ENCODE data around the gene IGLL1. TPM values are rescaled to one million over a fixed set of nuclear protein-coding genes. Genes with fewer than 3 reads are reported as not detected.

Gene IGLL1
- polyA plus RNA-seq, 1 donor (not counting 4 experiments of a cell fraction or from before 2014, with no cell fraction given) = not detected

- Histone ChIP-seq H3K79me2 (ENCODE audit: control insufficient read depth, insufficient read depth, low read length) (no peaks in the 10 kb centered on the region), H3K27ac (ENCODE audit: control insufficient read depth, insufficient read depth, low read length) (no peak overlapping the region), H2AFZ (ENCODE audit: control insufficient read depth, low read length) (no peak overlapping the region), H3K9me1 (ENCODE audit: control insufficient read depth, extremely low read depth, insufficient read depth, low read length) (no peaks in the 10 kb centered on the region), H4K20me1 (ENCODE audit: control insufficient read depth, extremely low read depth, insufficient read depth, low read length) (no peaks in the 10 kb centered on the region), H3K27me3 (ENCODE audit: control insufficient read depth, extremely low read depth, insufficient read depth, low read length) (peaks cover 34% of the 10 kb centered on the region), H3K9me3 (ENCODE audit: control insufficient read depth, low read depth, low read length) (no peaks in the 10 kb centered on the region), H3K9ac (ENCODE audit: control insufficient read depth, extremely low read depth, insufficient read depth, low read length) (no peak overlapping the region), H3K4me3 (ENCODE audit: control insufficient read depth in 2 of 3, extremely low read depth in 1 of 3, insufficient read depth in 2 of 3, low read depth in 1 of 3, low read length in 3 of 3) (no peak overlapping the region), H3K4me2 (ENCODE audit: control insufficient read depth, extremely low read depth, insufficient read depth, low read depth, low read length) (no peak overlapping the region), H3K4me1 (ENCODE audit: control insufficient read depth, extremely low read depth, insufficient read depth, low read length) (no peaks in the 10 kb centered on the region), H3K36me3 (ENCODE audit: control insufficient read depth in 2 of 2, extremely low read depth in 1 of 2, insufficient read depth in 2 of 2, low read length in 2 of 2) (no peaks in the 10 kb centered on the region)
- no peak for FAIRE-seq
- DNase-seq (ENCODE audit: low read depth, low spot score) = no peak
- dilution Hi-C loops (cut with MboI; ENCODE audit: extremely low pct_ligation_motif_present, low sequenced_read_pairs) = no loop called here
- TF ChIP-seq, protein P1, sequence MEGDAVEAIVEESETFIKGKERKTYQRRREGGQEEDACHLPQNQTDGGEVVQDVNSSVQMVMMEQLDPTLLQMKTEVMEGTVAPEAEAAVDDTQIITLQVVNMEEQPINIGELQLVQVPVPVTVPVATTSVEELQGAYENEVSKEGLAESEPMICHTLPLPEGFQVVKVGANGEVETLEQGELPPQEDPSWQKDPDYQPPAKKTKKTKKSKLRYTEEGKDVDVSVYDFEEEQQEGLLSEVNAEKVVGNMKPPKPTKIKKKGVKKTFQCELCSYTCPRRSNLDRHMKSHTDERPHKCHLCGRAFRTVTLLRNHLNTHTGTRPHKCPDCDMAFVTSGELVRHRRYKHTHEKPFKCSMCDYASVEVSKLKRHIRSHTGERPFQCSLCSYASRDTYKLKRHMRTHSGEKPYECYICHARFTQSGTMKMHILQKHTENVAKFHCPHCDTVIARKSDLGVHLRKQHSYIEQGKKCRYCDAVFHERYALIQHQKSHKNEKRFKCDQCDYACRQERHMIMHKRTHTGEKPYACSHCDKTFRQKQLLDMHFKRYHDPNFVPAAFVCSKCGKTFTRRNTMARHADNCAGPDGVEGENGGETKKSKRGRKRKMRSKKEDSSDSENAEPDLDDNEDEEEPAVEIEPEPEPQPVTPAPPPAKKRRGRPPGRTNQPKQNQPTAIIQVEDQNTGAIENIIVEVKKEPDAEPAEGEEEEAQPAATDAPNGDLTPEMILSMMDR (optimal IDR thresholded peaks at IDR 0.05 in 1 of 3, IDR thresholded peaks at IDR 0.05 in 1 of 3, conservative IDR thresholded peaks at IDR 0.05 in 1 of 3; ENCODE audit: extremely low read depth in 1 of 3, insufficient read depth in 2 of 3, low read length in 3 of 3) = no peak
- peak; percentile 74 for TF ChIP-seq EZH2 (IDR thresholded peaks at IDR 0.05; ENCODE audit: low read length)
These were observed 13.2 kb downstream of the IGLL1 start for GRCh38 chr22:23566705-23567475.

- H3K27ac ChIP-seq (ENCODE audit: control insufficient read depth, insufficient read depth, low read length) = no peak overlapping the region
- H3K9me3 ChIP-seq (ENCODE audit: control insufficient read depth, low read depth, low read length) = no peaks in the 10 kb centered on the region
- H3K4me3 ChIP-seq (ENCODE audit: control insufficient read depth in 2 of 3, extremely low read depth in 1 of 3, insufficient read depth in 2 of 3, low read depth in 1 of 3, low read length in 3 of 3) = no peak overlapping the region
- H4K20me1 ChIP-seq (ENCODE audit: control insufficient read depth, extremely low read depth, insufficient read depth, low read length) = no peaks in the 10 kb centered on the region
- TF ChIP-seq EZH2 (IDR thresholded peaks at IDR 0.05; ENCODE audit: low read length) = peak; percentile 85
- TF ChIP-seq, protein P1 (optimal IDR thresholded peaks at IDR 0.05 in 1 of 3, IDR thresholded peaks at IDR 0.05 in 1 of 3, conservative IDR thresholded peaks at IDR 0.05 in 1 of 3; ENCODE audit: extremely low read depth in 1 of 3, insufficient read depth in 2 of 3, low read length in 3 of 3) = no peak
- no peak for DNase-seq (ENCODE audit: low read depth, low spot score)
- H3K4me2 ChIP-seq (ENCODE audit: control insufficient read depth, extremely low read depth, insufficient read depth, low read depth, low read length) = no peak overlapping the region
- H2AFZ ChIP-seq (ENCODE audit: control insufficient read depth, low read length) = no peak overlapping the region
- no peaks in the 10 kb centered on the region for H3K4me1 ChIP-seq (ENCODE audit: control insufficient read depth, extremely low read depth, insufficient read depth, low read length)
- FAIRE-seq = no peak
- H3K79me2 ChIP-seq (ENCODE audit: control insufficient read depth, insufficient read depth, low read length) = no peaks in the 10 kb centered on the region
- no peak overlapping the region for H3K9ac ChIP-seq (ENCODE audit: control insufficient read depth, extremely low read depth, insufficient read depth, low read length)
- no peaks in the 10 kb centered on the region for H3K9me1 ChIP-seq (ENCODE audit: control insufficient read depth, extremely low read depth, insufficient read depth, low read length)
- dilution Hi-C loops (cut with MboI; ENCODE audit: extremely low pct_ligation_motif_present, low sequenced_read_pairs) = no loop called here
- H3K27me3 ChIP-seq (ENCODE audit: control insufficient read depth, extremely low read depth, insufficient read depth, low read length) = peaks cover 34% of the 10 kb centered on the region
- H3K36me3 ChIP-seq (ENCODE audit: control insufficient read depth in 2 of 2, extremely low read depth in 1 of 2, insufficient read depth in 2 of 2, low read length in 2 of 2) = no peaks in the 10 kb centered on the region
These were observed 14.0 kb downstream of the IGLL1 start for GRCh38 chr22:23565915-23566704.
